DOHH2 (cell line): ENCODE measurements around the gene SPINK7.

ENCODE experiments used
- H3F3A ChIP-seq: fragments of 200-600 bp; sonication (generic), shearing (Covaris generic); 2 replicates; pipeline ENCODE4 v1.6.0; 2016; ENCODE audit warnings: antibody characterized with exemption, mild to moderate bottlenecking; ENCODE audit not compliant: control insufficient read depth, insufficient read depth
- H3K27ac ChIP-seq: fragments of 200-600 bp; sonication (generic); 2 replicates; pipeline ENCODE4 v1.5.1; 2014; ENCODE audit warnings: low read depth, mild to moderate bottlenecking, low read length, moderate library complexity
- H3K27me3 ChIP-seq: fragments of 200-600 bp; sonication (generic); 2 replicates; pipeline ENCODE4 v1.6.1; 2014; ENCODE audit warnings: mild to moderate bottlenecking, low read length, mixed read lengths; ENCODE audit not compliant: control insufficient read depth
- H3K36me3 ChIP-seq: fragments of 200-600 bp; sonication (generic); 2 replicates; pipeline ENCODE4 v1.6.1; 2014; ENCODE audit warnings: mild to moderate bottlenecking, low read length, moderate library complexity, mixed read lengths; ENCODE audit not compliant: control insufficient read depth
- H3K4me1 ChIP-seq: fragments of 200-600 bp; sonication (generic); 2 replicates; pipeline ENCODE4 v1.6.1; 2014; ENCODE audit warnings: mild to moderate bottlenecking, low read length, mixed read lengths; ENCODE audit not compliant: control insufficient read depth
- H3K4me2 ChIP-seq: fragments of 200-600 bp; sonication (generic); 2 replicates; pipeline ENCODE4 v1.6.0; 2014; ENCODE audit warnings: mild to moderate bottlenecking, low read length, moderate library complexity
- H3K4me3 ChIP-seq: fragments of 200-600 bp; sonication (generic); 2 replicates; pipeline ENCODE4 v1.5.1; 2014; ENCODE audit warnings: mild to moderate bottlenecking, low read length, mixed read lengths
- H3K79me2 ChIP-seq: fragments of 200-600 bp; sonication (generic); 2 replicates; pipeline ENCODE4 v1.6.1; 2014; ENCODE audit warnings: mild to moderate bottlenecking, low read length, mixed read lengths; ENCODE audit not compliant: control insufficient read depth
- H3K9me2 ChIP-seq: fragments of 200-600 bp; sonication (generic); replicated peaks from 2 replicates; pipeline ENCODE4 v1.6.1; 2014; ENCODE audit warnings: mild to moderate bottlenecking, low read length, mixed read lengths; ENCODE audit not compliant: control insufficient read depth
- H3K9me3 ChIP-seq: fragments of 200-600 bp; sonication (generic); 2 replicates; pipeline ENCODE4 v1.6.1; 2014; ENCODE audit warnings: antibody characterized with exemption, low read length, mixed read lengths; ENCODE audit not compliant: control insufficient read depth, insufficient read depth
- H4K20me1 ChIP-seq: fragments of 200-600 bp; sonication (generic); 2 replicates; pipeline ENCODE4 v1.6.0; 2014; ENCODE audit warnings: low read depth, mild to moderate bottlenecking, antibody characterized with exemption, low read length, moderate library complexity; ENCODE audit not compliant: control insufficient read depth, insufficient read depth
- EZH2phosphoT487 ChIP-seq: fragments of 200-600 bp; sonication (generic); IDR thresholded peaks from 2 replicates; pipeline ENCODE4 v1.6.1; 2017; ENCODE audit warnings: borderline replicate concordance, mild to moderate bottlenecking, antibody characterized with exemption, low read length, moderate library complexity, mixed read lengths
- TF ChIP-seq, protein P1 (sequence below): fragments of 200-600 bp; sonication (generic); IDR thresholded peaks from one replicate; pipeline ENCODE4 v1.5.1; 2014; ENCODE audit warnings: antibody characterized with exemption, mild to moderate bottlenecking, low read depth, low read length; ENCODE audit not compliant: poor library complexity, severe bottlenecking

SPINK7 gene

DNA sequence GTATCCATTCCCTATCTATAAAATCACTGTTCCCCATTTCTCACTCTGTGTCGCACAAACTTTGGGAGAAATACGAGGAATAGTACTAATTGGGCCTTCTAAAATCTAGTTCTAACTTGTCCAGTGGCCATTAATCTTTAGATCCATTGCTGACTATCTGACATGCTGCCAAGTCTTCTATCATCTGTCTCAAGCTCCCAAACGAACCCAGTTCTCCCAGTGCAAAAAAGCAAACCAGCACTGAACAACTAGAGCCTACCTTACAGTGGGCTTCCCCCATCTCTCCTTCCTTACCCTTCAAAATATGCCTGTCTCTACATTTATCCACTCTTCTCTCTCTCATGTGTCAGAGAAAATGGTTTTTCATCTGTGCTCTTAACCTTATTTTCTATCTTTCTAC, 3.2 kb upstream of the SPINK7 start:
- no peak for TF ChIP-seq EZH2phosphoT487
- TF ChIP-seq, protein P1, sequence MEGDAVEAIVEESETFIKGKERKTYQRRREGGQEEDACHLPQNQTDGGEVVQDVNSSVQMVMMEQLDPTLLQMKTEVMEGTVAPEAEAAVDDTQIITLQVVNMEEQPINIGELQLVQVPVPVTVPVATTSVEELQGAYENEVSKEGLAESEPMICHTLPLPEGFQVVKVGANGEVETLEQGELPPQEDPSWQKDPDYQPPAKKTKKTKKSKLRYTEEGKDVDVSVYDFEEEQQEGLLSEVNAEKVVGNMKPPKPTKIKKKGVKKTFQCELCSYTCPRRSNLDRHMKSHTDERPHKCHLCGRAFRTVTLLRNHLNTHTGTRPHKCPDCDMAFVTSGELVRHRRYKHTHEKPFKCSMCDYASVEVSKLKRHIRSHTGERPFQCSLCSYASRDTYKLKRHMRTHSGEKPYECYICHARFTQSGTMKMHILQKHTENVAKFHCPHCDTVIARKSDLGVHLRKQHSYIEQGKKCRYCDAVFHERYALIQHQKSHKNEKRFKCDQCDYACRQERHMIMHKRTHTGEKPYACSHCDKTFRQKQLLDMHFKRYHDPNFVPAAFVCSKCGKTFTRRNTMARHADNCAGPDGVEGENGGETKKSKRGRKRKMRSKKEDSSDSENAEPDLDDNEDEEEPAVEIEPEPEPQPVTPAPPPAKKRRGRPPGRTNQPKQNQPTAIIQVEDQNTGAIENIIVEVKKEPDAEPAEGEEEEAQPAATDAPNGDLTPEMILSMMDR = no peak
- Histone ChIP-seq H3K9me2 (no peaks in the 10 kb centered on the region), H3K27ac (no peak overlapping the region), H3K4me2 (no peak overlapping the region), H3K36me3 (no peaks in the 10 kb centered on the region), H3K79me2 (no peaks in the 10 kb centered on the region), H3K9me3 (no peaks in the 10 kb centered on the region), H3K4me3 (no peak overlapping the region), H4K20me1 (no peaks in the 10 kb centered on the region), H3K27me3 (no peaks in the 10 kb centered on the region), H3K4me1 (no peaks in the 10 kb centered on the region), H3F3A (no peaks in the 10 kb centered on the region)

DNA sequence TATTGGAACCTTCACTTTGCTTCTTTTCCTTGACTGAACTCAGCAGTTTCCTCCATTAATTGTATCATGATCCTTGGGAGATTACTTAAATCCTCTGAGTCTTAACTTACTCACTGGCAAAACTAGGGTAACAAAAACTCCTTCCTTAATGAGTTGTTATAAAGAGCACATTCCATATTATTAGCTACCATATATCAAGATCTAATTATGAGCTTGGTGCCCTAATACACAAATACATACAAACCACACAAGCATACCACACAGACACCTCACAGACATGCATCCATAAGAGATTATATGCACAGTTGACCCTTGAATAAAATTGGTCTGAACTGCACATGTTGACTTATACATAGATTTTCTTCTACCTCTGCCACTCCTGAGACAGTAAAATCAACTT, 2.5 kb upstream of the SPINK7 start:
- Histone ChIP-seq H3K4me2 (no peak overlapping the region), H3K36me3 (no peaks in the 10 kb centered on the region), H3K9me2 (no peaks in the 10 kb centered on the region), H3F3A (no peaks in the 10 kb centered on the region), H3K27me3 (no peaks in the 10 kb centered on the region), H4K20me1 (no peaks in the 10 kb centered on the region), H3K4me1 (no peaks in the 10 kb centered on the region), H3K9me3 (no peaks in the 10 kb centered on the region), H3K4me3 (no peak overlapping the region), H3K27ac (no peak overlapping the region), H3K79me2 (no peaks in the 10 kb centered on the region)
- no peak for TF ChIP-seq EZH2phosphoT487
- TF ChIP-seq, protein P1 = no peak

DNA sequence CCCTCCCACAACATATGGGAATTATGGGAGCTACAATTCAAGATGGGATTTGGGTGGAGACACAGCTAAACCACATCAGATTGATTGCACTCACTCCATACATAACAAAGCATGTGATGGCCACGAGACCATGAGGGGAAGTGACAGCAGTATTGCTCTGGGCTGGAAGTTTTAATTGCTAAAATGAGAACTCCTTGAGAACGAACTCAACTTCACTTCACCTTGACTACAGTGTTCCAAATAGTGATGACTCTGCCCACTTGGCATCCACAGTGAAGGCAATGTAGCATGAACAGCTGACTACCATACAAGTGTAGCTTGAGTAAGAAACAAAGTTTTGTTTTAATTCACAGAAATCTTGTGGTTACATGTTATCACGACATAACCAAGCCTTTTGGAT, 739 bp upstream of the SPINK7 start:
- no peak overlapping the region for H3K27ac ChIP-seq
- no peaks in the 10 kb centered on the region for H3K36me3 ChIP-seq
- H3K27me3 ChIP-seq = no peaks in the 10 kb centered on the region
- no peaks in the 10 kb centered on the region for H4K20me1 ChIP-seq
- H3K9me2 ChIP-seq = no peaks in the 10 kb centered on the region
- H3K4me2 ChIP-seq = no peak overlapping the region
- no peaks in the 10 kb centered on the region for H3K79me2 ChIP-seq
- H3K4me1 ChIP-seq = no peaks in the 10 kb centered on the region
- no peaks in the 10 kb centered on the region for H3K9me3 ChIP-seq
- no peaks in the 10 kb centered on the region for H3F3A ChIP-seq
- TF ChIP-seq, protein P1 = no peak
- no peak for TF ChIP-seq EZH2phosphoT487
- H3K4me3 ChIP-seq = no peak overlapping the region

DNA sequence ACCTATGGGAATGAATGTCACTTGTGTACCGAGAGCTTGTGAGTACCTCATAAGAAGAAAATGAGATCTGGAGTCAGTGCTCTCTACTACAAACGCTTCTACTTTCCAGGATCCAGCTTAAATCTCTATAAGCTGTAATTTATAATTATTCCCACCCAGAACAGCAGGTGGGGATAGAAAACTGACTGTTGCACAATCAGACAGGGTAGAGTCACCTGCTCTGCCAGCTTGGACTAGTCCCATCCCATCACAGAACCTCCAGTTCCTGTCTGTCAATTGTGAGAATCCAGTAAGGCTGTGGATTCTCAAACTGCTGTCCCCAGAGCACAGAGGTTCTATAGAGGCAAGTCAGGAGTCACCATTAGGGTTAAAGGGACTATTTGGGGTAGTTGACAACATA, 2.0 kb downstream of the SPINK7 start:
- TF ChIP-seq, protein P1 = no peak
- no peak for TF ChIP-seq EZH2phosphoT487
- Histone ChIP-seq H3K4me2 (no peak overlapping the region), H3K36me3 (no peaks in the 10 kb centered on the region), H3K9me2 (no peaks in the 10 kb centered on the region), H3K4me3 (no peak overlapping the region), H4K20me1 (no peaks in the 10 kb centered on the region), H3K27ac (no peak overlapping the region), H3K9me3 (no peaks in the 10 kb centered on the region), H3K79me2 (no peaks in the 10 kb centered on the region), H3F3A (no peaks in the 10 kb centered on the region), H3K27me3 (no peaks in the 10 kb centered on the region), H3K4me1 (no peaks in the 10 kb centered on the region)
